HCT116 (cell line): ENCODE measurements around the gene CLEC20A. TPM values are rescaled to one million over a fixed set of nuclear protein-coding genes. Genes with fewer than 3 reads are reported as not detected.

ENCODE experiments used
- ATAC-seq: fragments of 200-7000 bp; cut with Tn5 transposase; 2 replicates; pipeline ENCODE4 v1.9.1; 2020; ENCODE audit warnings: mild to moderate bottlenecking, moderate library complexity
- BruUV-seq: library from RNA; stranded (reverse); fragments of 400-500 nt; replicated peaks from 2 replicates; lab custom pipeline; 2021; lab: Mats Ljungman, UMichigan
- CTCF ChIA-PET: fragments of 300-600 bp; sonication (Branson Sonifier 250); formaldehyde crosslinking; loops from one replicate; lab custom pipeline; 2021; ENCODE audit warnings: antibody characterized with exemption; lab: Charles Lee
- POLR2A ChIA-PET: fragments of 300-600, 350-600 bp; sonication (Branson Sonifier 250); formaldehyde crosslinking; loops from one replicate; lab custom pipeline; 2021; ENCODE audit warnings: antibody characterized with exemption; lab: Charles Lee
- RAD21 ChIA-PET, 2 experiments: fragments of 300-600 bp; sonication (Branson Sonifier 250); formaldehyde crosslinking; loops; one replicate each; lab custom pipeline; 2023; ENCODE audit warnings: low total read pairs in 2 of 2; ENCODE audit not compliant: uncharacterized antibody in 2 of 2, unreplicated experiment in 2 of 2, low non-redundant PET in 1 of 2; lab: Charles Lee
- DNase-seq: peaks from one replicate; pipeline ENCODE4 v3.0.0-alpha.2; 2010; ENCODE audit warnings: low read depth, low spot score
- H2AFZ ChIP-seq: fragments of 200-600 bp; shearing (Covaris generic), sonication (generic); 2 replicates; pipeline ENCODE4 v1.6.1; 2017; ENCODE audit warnings: low read depth, mixed run types, mixed read lengths, antibody characterized with exemption, low read length; ENCODE audit not compliant: poor library complexity, severe bottlenecking
- H3K27ac ChIP-seq: 2 replicates; pipeline ENCODE4 v1.5.1; 2012; ENCODE audit warnings: low read depth, low read length
- H3K27me3 ChIP-seq: fragments of 200-600 bp; sonication (generic); 2 replicates; pipeline ENCODE4 v1.6.1; 2016; ENCODE audit warnings: mixed run types, low read length, mixed read lengths; ENCODE audit not compliant: insufficient read depth
- H3K36me3 ChIP-seq, 2 experiments: fragments of 200-500 bp in 1 of 2; fragments of 200-600 bp in 1 of 2; sonication (Bioruptor generic) in 1 of 2; sonication (generic) in 1 of 2; 2 replicates each; pipeline versions ENCODE4 v1.5.1 to v1.6.1; 2014 to 2016; ENCODE audit warnings: low read length in 2 of 2, inconsistent platforms in 1 of 2, mixed read lengths in 1 of 2, mixed run types in 1 of 2; ENCODE audit not compliant: insufficient read depth in 2 of 2, control insufficient read depth in 1 of 2
- H3K4me1 ChIP-seq, 2 experiments: fragments of 200-600 bp in 1 of 2; sonication (generic) in 1 of 2; 2 replicates each; pipeline versions ENCODE4 v1.5.1 to v1.6.1; 2012 to 2017; ENCODE audit warnings: low read length in 2 of 2, inconsistent platforms in 1 of 2, mild to moderate bottlenecking in 1 of 2, mixed read lengths in 1 of 2, mixed run types in 1 of 2, moderate library complexity in 1 of 2; ENCODE audit not compliant: insufficient read depth in 2 of 2, control insufficient read depth in 1 of 2
- H3K4me2 ChIP-seq: fragments of 200-600 bp; sonication (generic); 2 replicates; pipeline ENCODE4 v1.6.1; 2017; ENCODE audit warnings: mixed run types, low read length, mixed read lengths
- H3K4me3 ChIP-seq, 2 experiments: fragments of 200-600 bp in 1 of 2; sonication (generic) in 1 of 2; replicated peaks in 1 of 2; 2 replicates each; pipeline ENCODE4 v1.5.1; 2011 to 2016; ENCODE audit warnings: low read length in 2 of 2, control low read depth in 1 of 2, low read depth in 1 of 2, mild to moderate bottlenecking in 1 of 2, mixed read lengths in 1 of 2, mixed run types in 1 of 2
- H3K79me2 ChIP-seq: fragments of 200-600 bp; sonication (generic); 2 replicates; pipeline ENCODE4 v1.6.1; 2017; ENCODE audit warnings: mild to moderate bottlenecking, mixed run types, low read length, moderate library complexity, mixed read lengths; ENCODE audit not compliant: insufficient read depth
- H3K9ac ChIP-seq: fragments of 200-600 bp; sonication (generic); 2 replicates; pipeline ENCODE4 v1.6.1; 2016; ENCODE audit warnings: low read length, mixed read lengths
- H3K9me2 ChIP-seq: fragments of 200-600 bp; sonication (generic), shearing (Covaris generic); 2 replicates; pipeline ENCODE4 v1.6.1; 2017; ENCODE audit warnings: mixed run types, mild to moderate bottlenecking, moderate library complexity; ENCODE audit not compliant: insufficient read depth
- H3K9me3 ChIP-seq, 2 experiments: fragments of 200-500 bp in 1 of 2; fragments of 200-600 bp in 1 of 2; sonication (Bioruptor generic) in 1 of 2; sonication (generic) in 1 of 2; 2 replicates each; pipeline ENCODE4 v1.6.1; 2014 to 2017; ENCODE audit warnings: low read length in 2 of 2, mixed read lengths in 2 of 2, inconsistent platforms in 1 of 2, low read depth in 1 of 2, mild to moderate bottlenecking in 1 of 2, mixed run types in 1 of 2, moderate library complexity in 1 of 2; ENCODE audit not compliant: control insufficient read depth in 1 of 2, insufficient read depth in 1 of 2
- H4K20me1 ChIP-seq: fragments of 200-600 bp; sonication (generic), shearing (Covaris generic); 2 replicates; pipeline ENCODE4 v1.6.1; 2017; ENCODE audit warnings: mixed run types, mild to moderate bottlenecking, moderate library complexity; ENCODE audit not compliant: insufficient read depth
- ELF1 ChIP-seq: IDR thresholded peaks from 2 replicates; pipeline ENCODE4 v1.6.1; 2012; ENCODE audit warnings: low read depth, borderline replicate concordance
- EZH2 ChIP-seq: fragments of 200-600 bp; sonication (generic); IDR thresholded peaks from 2 replicates; pipeline ENCODE4 v1.6.1; 2017; ENCODE audit warnings: antibody characterized with exemption, mixed run types
- EZH2phosphoT487 ChIP-seq: fragments of 200-600 bp; IDR thresholded peaks from 2 replicates; pipeline ENCODE4 v1.6.1; 2018; ENCODE audit warnings: antibody characterized with exemption, borderline replicate concordance
- FOSL1 ChIP-seq: IDR thresholded peaks from 2 replicates; pipeline ENCODE4 v1.6.1; 2012; ENCODE audit warnings: low read depth
- POLR2A ChIP-seq: IDR thresholded peaks from 2 replicates; pipeline ENCODE4 v1.7.0; 2011; ENCODE audit warnings: borderline replicate concordance; ENCODE audit not compliant: insufficient read depth, insufficient read length; ENCODE audit errors: extremely low read depth
- RAD21 ChIP-seq: IDR thresholded peaks from 2 replicates; pipeline ENCODE4 v1.6.1; 2012; ENCODE audit warnings: low read depth, mild to moderate bottlenecking
- SIN3A ChIP-seq: IDR thresholded peaks from 2 replicates; pipeline ENCODE4 v1.6.1; 2012; ENCODE audit warnings: low read depth
- TCF7L2 ChIP-seq: IDR thresholded peaks from 2 replicates; pipeline ENCODE4 v1.7.0; 2011; ENCODE audit warnings: borderline replicate concordance, inconsistent platforms; ENCODE audit not compliant: insufficient read depth, insufficient read length; ENCODE audit errors: extremely low read depth
- YY1 ChIP-seq: IDR thresholded peaks from 2 replicates; pipeline ENCODE4 v1.6.1; 2011; ENCODE audit warnings: low read length, low read depth, moderate library complexity, mild to moderate bottlenecking; ENCODE audit not compliant: insufficient replicate concordance; ENCODE audit errors: extremely low read depth
- ZFX ChIP-seq: fragments of 450-650 bp; IDR thresholded peaks from 2 replicates; pipeline ENCODE4 v1.6.1; 2017
- intact Hi-C: fragments of 100-400 bp; cut with micrococcal nuclease; formaldehyde crosslinking; loops from 2 replicates; pipeline ENCODE4 v1.10.0; 2022
- total RNA-seq: library from RNA; stranded (reverse); gene quantifications from one replicate; pipeline ENCODE4 v1.2.1, GENCODE V29; 2021; ENCODE audit not compliant: unreplicated experiment

The CLEC20A gene
- total RNA-seq, 1 experiment from 2014 or later = not detected

GRCh38 chr1:178488393-178488792, 8.4 kb downstream of the CLEC20A start:
- TF ChIP-seq FOSL1 = no peak
- TF ChIP-seq SIN3A = no peak
- no peak for TF ChIP-seq TCF7L2
- no peak for TF ChIP-seq RAD21
- TF ChIP-seq POLR2A = no peak
- no peak for TF ChIP-seq ELF1
- no peak for TF ChIP-seq EZH2phosphoT487
- H3K79me2 ChIP-seq = no peaks in the 10 kb centered on the region
- no peaks in the 10 kb centered on the region for H3K9me2 ChIP-seq
- no peak overlapping the region for H3K4me3 ChIP-seq
- ChIA-PET CTCF (no interaction called here), POLR2A (no interaction called here), RAD21 (no interaction called here)
- H3K4me1 ChIP-seq = no peaks in the 10 kb centered on the region
- intact Hi-C loops = no loop called here
- no peaks in the 10 kb centered on the region for H3K36me3 ChIP-seq
- H3K27ac ChIP-seq = no peak overlapping the region
- no peak overlapping the region for H3K9ac ChIP-seq
- H3K27me3 ChIP-seq = no peaks in the 10 kb centered on the region
- no peak overlapping the region for H2AFZ ChIP-seq
- H4K20me1 ChIP-seq = no peaks in the 10 kb centered on the region
- H3K9me3 ChIP-seq = no peaks in the 10 kb centered on the region
- BruUV-seq = no TSS peak
- ATAC-seq (no peak), DNase-seq (no peak)
- H3K4me2 ChIP-seq = no peak overlapping the region

- ATAC-seq (no peak), DNase-seq (no peak)
- intact Hi-C loops = no loop called here
- H3K27me3 ChIP-seq = no peaks in the 10 kb centered on the region
- H3K9me2 ChIP-seq = no peaks in the 10 kb centered on the region
- ChIA-PET POLR2A (no interaction called here), CTCF (interaction anchor here (1.3 kb wide), 1 partner anchor 12 kb away, joined by 5 read pairs; no protein-coding TSS in a partner anchor), RAD21 (no interaction called here)
- no peak overlapping the region for H3K9ac ChIP-seq
- H3K79me2 ChIP-seq = no peaks in the 10 kb centered on the region
- no peaks in the 10 kb centered on the region for H3K9me3 ChIP-seq
- no peak overlapping the region for H3K4me2 ChIP-seq
- no peak overlapping the region for H2AFZ ChIP-seq
- H3K4me1 ChIP-seq = no peaks in the 10 kb centered on the region
- H4K20me1 ChIP-seq = no peaks in the 10 kb centered on the region
- no peak overlapping the region for H3K4me3 ChIP-seq
- BruUV-seq = no TSS peak
- no peaks in the 10 kb centered on the region for H3K36me3 ChIP-seq
- no peak overlapping the region for H3K27ac ChIP-seq
- TF ChIP-seq ZFX (no peak), YY1 (no peak), EZH2 (no peak)
Observed at GRCh38 chr1:178487070-178487615, 9.6 kb downstream of the CLEC20A start.
